Measurements from ENCODE around the gene RASAL2. TPM values are rescaled to one million over a fixed set of nuclear protein-coding genes. Genes with fewer than 3 reads are reported as not detected.

Gene RASAL2
- polyA plus RNA-seq, 1 experiment = 27.7 TPM

GRCh38 chr1:178368208-178368607 lies 274.3 kb downstream of the RASAL2 start:
- no peaks in the 10 kb centered on the region for H3K27me3 ChIP-seq (ENCODE audit: control insufficient read depth, insufficient read depth, low read length)
- no peak overlapping the region for H3K4me3 ChIP-seq (ENCODE audit: low read depth, low read length)
- DNase-seq (ENCODE audit: low read depth) = no peak
- ChIA-PET CTCF (interaction anchor here (0.7 kb wide), 1 partner anchor 127 kb away, joined by 3 read pairs; no protein-coding TSS in a partner anchor), POLR2A (no interaction called here)
- H3K36me3 ChIP-seq (ENCODE audit: control insufficient read depth, insufficient read depth, low read length) = no peaks in the 10 kb centered on the region
- TF ChIP-seq CTCF (IDR thresholded peaks at IDR 0.05; ENCODE audit: insufficient read depth, low read depth, low read length) = no peak

GRCh38 chr1:178371235-178371634 lies 277.3 kb downstream of the RASAL2 start:
- H3K27me3 ChIP-seq (ENCODE audit: control insufficient read depth, insufficient read depth, low read length) = no peaks in the 10 kb centered on the region
- DNase-seq (ENCODE audit: low read depth) = no peak
- H3K4me3 ChIP-seq (ENCODE audit: low read depth, low read length) = peak overlapping the region; percentile 26
- H3K36me3 ChIP-seq (ENCODE audit: control insufficient read depth, insufficient read depth, low read length) = no peaks in the 10 kb centered on the region
- POLR2A ChIA-PET = interaction anchor here (0.6 kb wide), 1 partner anchor 14 kb away, joined by 3 read pairs; no protein-coding TSS in a partner anchor
- no peak for TF ChIP-seq CTCF (IDR thresholded peaks at IDR 0.05; ENCODE audit: insufficient read depth, low read depth, low read length)
- CTCF ChIA-PET = interaction anchor here (1.1 to 1.6 kb wide), 3 partner anchors 22 to 131 kb away, joined by 3 to 5 read pairs (median 4); no protein-coding TSS in a partner anchor

GRCh38 chr1:178371933-178372388 lies 278.1 kb downstream of the RASAL2 start:
- DNase-seq (ENCODE audit: low read depth) = no peak
- no peaks in the 10 kb centered on the region for H3K27me3 ChIP-seq (ENCODE audit: control insufficient read depth, insufficient read depth, low read length)
- no peaks in the 10 kb centered on the region for H3K36me3 ChIP-seq (ENCODE audit: control insufficient read depth, insufficient read depth, low read length)
- H3K4me3 ChIP-seq (ENCODE audit: low read depth, low read length) = peak overlapping the region; percentile 26
- ChIA-PET CTCF (interaction anchor here (1.0 to 1.4 kb wide), 2 partner anchors 60 to 73 kb away, joined by 3 to 4 read pairs; no protein-coding TSS in a partner anchor), POLR2A (no interaction called here)
- TF ChIP-seq CTCF (IDR thresholded peaks at IDR 0.05; ENCODE audit: insufficient read depth, low read depth, low read length) = no peak

GRCh38 chr1:178374016-178374415 lies 280.1 kb downstream of the RASAL2 start:
- peak; percentile 20 for DNase-seq (ENCODE audit: low read depth)
- POLR2A ChIA-PET = no interaction called here

GRCh38 chr1:178376008-178376407 lies 282.1 kb downstream of the RASAL2 start:
- no peak for DNase-seq (ENCODE audit: low read depth)
- Histone ChIP-seq H3K27me3 (ENCODE audit: control insufficient read depth, insufficient read depth, low read length) (no peaks in the 10 kb centered on the region), H3K4me3 (ENCODE audit: low read depth, low read length) (no peak overlapping the region), H3K36me3 (ENCODE audit: control insufficient read depth, insufficient read depth, low read length) (no peaks in the 10 kb centered on the region)
- POLR2A ChIA-PET = no interaction called here
- TF ChIP-seq CTCF (IDR thresholded peaks at IDR 0.05; ENCODE audit: insufficient read depth, low read depth, low read length) = no peak
- CTCF ChIA-PET = no interaction called here

More at GRCh38 chr1:178374016-178374415, 280.1 kb downstream of the RASAL2 start:
- TF ChIP-seq CTCF (IDR thresholded peaks at IDR 0.05; ENCODE audit: insufficient read depth, low read depth, low read length) = no peak
- Histone ChIP-seq H3K27me3 (ENCODE audit: control insufficient read depth, insufficient read depth, low read length) (no peaks in the 10 kb centered on the region), H3K36me3 (ENCODE audit: control insufficient read depth, insufficient read depth, low read length) (no peaks in the 10 kb centered on the region), H3K4me3 (ENCODE audit: low read depth, low read length) (no peak overlapping the region)
- CTCF ChIA-PET = interaction anchor here (0.6 to 1.0 kb wide), 2 partner anchors 22 to 754 kb away, joined by 3 read pairs; no protein-coding TSS in a partner anchor
